Measurements from ENCODE around the gene PTPDC1.
"Not testable (repeated sequence)": the region's sequence is repeated elsewhere in the genome, so short reads cannot be mapped to it uniquely, and the experiment has no call there.

The PTPDC1 gene

DNA sequence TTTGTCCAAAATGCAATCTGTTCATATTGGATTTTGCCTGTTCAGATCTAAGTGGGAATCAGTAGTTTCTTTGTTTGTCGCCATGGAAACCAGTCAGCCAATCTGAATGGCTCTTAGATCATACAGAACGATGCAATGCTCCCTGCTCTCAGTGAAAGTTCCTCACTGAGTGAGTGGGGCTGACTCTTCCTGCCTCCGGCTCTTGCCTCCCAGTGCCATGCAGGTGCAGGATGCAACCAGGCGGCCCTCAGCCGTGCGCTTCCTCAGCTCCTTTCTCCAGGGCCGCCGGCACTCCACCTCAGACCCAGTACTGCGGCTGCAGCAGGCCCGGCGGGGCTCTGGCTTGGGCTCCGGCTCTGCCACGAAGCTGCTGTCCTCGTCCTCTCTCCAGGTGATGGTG lies at the start of gene PTPDC1:
Gene PTPDC1, plus strand, starts transcription at position 151 of the 400 bp plus-strand sequence. Its CDS starts 67 bp downstream, at position 218.
- no peak for DNase-seq

GRCh38 chr9:94034511-94034910 lies 49.8 kb upstream of the PTPDC1 start:
- no peak for DNase-seq

DNA sequence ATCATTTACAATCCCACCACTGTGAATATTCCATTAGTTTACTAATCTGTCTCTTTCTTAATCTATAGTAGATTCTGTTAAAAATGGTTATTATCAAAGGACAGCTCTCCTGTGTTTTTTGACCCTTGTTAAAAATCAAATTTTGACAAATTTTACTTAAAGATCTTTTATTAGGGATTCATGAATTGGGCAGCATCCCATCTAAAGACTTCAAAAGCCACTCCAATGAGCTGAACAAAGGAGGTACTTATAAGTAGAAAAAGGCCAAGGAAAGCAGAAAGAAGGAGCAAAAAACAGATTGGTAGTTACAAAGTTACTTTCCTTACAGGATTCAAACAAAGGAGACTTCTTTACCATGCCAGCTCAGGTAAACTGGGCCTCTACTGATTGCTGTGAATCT lies 44.5 kb upstream of the PTPDC1 start:
- DNase-seq = no peak

- DNase-seq = no peak
Observed at GRCh38 chr9:94042516-94043360, 41.5 kb upstream of the PTPDC1 start.

DNA sequence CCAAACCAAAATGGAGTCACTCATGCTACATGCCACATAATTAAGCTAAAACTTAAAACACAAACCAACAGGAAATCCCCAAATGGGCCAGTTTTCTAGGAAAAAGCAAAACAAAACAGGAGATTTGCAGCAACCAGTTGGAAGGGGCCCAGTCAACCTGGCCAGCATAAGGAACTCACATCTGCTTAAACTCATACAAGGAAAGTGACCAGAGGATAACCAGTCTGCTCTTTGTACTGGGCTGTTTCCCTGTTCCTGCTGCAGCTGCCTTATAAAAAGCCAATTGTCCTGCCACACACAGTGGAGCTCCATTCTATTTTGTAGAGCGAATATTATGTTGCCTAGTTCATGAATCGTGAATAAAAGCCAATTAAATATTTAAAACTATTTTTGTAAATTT lies 29.5 kb upstream of the PTPDC1 start:
- no peak for DNase-seq

- DNase-seq = no peak
Observed at GRCh38 chr9:94056442-94056974, 27.8 kb upstream of the PTPDC1 start.

DNA sequence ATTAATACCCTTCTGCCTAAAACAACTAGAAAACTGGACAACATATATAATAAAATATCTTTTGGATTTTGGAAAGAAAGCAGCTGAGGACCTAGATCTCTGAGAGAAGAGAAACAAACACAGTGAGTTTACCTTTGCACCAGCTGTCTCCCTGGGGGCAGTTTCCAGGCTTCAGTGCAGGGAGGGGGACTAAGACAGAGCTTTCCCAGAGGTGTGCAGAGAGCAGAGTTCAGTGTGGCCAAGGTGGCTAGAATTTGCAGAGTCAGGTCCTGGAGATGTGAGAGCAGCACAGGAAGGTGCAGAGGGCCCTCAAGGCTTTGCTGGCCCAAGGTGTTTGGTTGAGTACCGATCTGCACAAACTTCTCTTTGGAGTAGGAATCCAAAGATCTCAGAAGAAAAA lies 26.3 kb upstream of the PTPDC1 start:
- no peak for DNase-seq

DNA sequence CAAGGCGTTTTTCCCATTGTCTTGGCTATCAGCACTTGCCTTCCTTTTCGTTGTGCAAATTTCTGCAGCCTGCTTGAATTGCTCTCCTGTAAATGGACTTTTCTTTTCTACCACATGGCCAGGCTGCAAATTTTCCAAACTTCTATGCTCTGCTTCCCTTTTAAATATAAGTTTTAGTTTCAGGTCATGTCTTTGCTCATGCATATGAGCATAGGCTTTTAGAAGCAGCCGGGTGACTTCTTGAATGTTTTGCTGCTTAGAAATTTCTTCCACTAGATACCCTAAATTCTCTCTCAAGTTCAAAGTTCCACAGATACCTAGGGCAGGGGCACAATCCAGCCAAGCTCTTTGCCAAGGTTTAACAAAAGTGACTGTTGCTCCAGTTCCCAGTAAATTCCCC lies 22.4 kb upstream of the PTPDC1 start:
- DNase-seq = no peak

DNA sequence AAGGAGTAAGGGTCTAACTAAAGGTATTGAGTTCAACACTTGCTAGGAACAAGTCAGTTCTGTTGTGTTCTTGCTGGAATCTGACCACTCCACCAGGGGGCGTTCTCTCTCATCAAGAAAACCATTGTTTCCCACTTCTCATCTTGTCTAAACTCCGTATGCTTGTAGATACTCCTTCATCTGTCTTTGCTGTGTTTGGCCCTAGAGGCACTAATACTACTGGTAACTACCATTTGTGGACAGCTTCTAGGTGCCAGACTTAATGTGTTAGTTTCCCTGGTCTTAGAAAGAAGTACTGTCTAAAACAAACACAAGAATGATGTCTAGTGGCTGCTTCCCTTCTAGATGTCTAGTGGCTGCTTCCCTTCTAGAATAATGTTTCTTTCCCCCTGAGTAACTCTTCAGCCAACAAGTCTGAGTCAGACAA lies 18.7 kb upstream of the PTPDC1 start:
- no peak for DNase-seq

GRCh38 chr9:94068257-94068656 lies 16.0 kb upstream of the PTPDC1 start:
- no peak for DNase-seq

DNA sequence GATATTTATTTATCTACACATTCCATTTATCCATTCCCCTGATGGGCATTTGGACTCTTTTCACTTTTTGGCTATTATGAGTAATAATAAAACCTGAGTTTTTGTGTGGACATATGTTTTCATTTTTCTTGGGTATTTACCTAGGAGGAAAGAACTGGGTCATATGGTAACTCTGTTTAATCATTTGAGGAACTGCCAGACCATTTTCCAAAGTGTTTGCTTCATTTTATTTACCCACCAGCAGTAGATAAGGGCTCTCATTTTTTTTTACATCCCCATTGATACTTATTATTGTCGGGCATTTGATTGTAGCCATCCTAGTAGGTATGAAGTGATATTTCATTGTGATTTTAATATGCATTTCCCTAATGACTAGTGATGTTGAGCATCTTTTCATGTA lies 7.7 kb upstream of the PTPDC1 start:
- DNase-seq = no peak

GRCh38 chr9:94078086-94078485 lies 6.2 kb upstream of the PTPDC1 start:
- DNase-seq = no peak

GRCh38 chr9:94079236-94079635 lies 5.0 kb upstream of the PTPDC1 start:
- no peak for DNase-seq

- no peak for DNase-seq
Observed at GRCh38 chr9:94080249-94080648, 4.0 kb upstream of the PTPDC1 start.

DNA sequence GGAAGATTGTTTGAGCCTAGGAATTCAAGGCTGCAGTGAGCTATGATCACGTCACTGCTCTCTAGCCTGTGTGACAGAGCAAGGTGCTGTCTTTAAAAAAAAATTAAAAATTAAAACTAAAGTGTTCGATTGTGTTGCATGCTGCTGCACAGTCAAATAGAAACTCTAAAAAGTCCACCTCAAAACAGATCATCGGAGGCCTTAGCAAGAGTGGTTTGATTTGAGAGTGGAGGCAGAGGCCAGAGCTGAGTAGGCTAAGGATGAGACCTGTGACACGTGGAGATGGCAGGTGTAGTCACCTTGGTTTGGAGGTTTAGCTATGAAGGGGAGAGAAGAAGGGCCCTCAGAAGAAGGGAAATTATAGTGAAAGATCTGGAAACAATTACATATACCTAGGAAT lies 2.8 kb upstream of the PTPDC1 start:
- no peak for DNase-seq

DNA sequence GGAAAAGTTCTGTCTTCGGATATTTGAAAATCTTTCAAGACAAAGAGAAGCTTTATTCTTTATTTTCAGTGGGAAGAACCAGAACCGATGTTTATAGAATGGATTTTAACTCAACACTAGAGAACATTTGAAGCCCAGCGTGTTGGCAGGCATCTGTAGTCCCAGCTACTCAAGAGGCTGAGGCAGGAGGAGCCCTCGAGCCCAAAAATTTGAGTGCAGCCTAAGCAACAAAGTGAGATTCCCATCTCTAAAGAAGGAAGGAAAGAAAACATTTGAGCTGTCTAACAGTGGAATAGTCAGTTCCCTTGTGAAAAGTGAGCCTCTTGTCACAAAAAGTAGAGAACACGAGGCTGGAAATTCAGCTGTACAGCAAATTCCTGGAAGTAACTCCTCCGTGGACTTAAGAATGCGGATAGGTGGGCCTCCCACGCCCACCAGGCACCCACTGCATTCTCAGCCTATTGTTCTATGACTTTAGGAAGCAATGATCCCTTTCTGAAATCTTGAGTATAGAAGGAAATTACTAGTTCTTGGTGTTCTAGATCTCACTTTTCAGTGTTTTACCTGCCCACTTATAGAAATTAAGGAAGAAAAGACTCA lies 2.3 kb upstream of the PTPDC1 start:
- no peak for DNase-seq

GRCh38 chr9:94082553-94082952 lies 1.7 kb upstream of the PTPDC1 start:
- DNase-seq = no peak

GRCh38 chr9:94082956-94083355 lies 1.3 kb upstream of the PTPDC1 start:
- no peak for DNase-seq

DNA sequence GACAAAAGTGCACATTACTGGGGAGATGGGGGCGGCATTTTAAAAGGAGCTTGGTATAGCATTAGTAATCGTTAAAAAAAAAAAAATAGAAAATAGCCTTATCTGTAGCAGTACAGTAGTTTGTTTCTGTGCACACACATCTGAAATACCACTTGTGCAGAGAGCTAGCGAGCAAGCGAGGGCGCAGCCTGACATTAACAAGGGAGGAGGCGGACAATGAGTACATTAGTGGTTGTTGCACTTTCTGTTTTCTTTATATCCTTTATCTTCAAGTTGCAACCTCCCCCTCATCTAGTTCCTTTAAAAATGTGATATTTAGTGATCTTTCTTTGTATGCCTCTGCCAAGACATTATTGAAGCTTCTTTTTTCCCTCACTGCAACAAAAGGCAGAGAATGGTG lies 880 bp upstream of the PTPDC1 start:
- no peak for DNase-seq

- no peak for DNase-seq
Observed at GRCh38 chr9:94085062-94085639, 887 bp downstream of the PTPDC1 start.

DNA sequence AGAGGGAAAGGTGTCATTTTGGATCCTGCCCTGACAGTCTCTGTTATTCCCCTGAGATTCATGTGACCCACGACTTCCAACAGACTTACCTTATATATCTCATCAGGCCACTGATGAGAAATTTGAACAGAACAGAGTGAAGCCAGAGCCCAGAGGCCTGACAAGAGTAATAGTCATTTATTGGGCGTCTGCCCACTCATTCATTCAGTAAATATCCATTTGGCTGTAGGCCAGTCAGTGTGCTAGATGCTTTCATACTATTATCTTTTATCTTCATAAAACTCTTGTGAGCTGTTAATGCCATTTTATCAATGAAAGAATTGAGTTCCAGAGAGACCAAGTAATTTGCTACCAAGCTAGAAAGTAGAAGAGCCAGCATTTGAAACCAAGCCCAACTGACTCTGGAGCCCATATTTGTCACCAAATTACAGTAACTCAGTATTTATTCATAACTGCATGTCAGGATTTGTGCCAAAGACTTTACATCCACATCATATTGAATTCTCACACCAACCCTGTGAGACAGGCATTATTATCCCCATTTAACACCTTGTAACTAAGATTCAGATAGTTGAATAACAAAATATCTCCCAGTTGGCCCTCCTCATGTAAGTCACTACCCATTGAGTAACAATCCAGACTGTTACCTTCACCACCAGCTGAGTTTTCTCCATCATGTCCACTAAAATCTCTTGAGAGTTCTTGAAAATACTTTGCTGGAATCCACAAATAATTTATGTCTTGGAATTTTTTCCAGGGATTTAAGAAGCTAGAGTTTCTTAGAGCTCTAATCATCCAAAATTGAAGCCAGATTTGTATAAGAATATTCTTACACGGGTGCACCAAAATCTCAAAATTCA lies 2.5 kb downstream of the PTPDC1 start:
- DNase-seq = no peak

GRCh38 chr9:94094219-94095145 lies 10.2 kb downstream of the PTPDC1 start:
- DNase-seq = not testable (repeated sequence)
